ENCODE results near the gene SYCP2L. TPM values are rescaled to one million over a fixed set of nuclear protein-coding genes. Genes with fewer than 3 reads are reported as not detected.

Gene SYCP2L
- total and polyA plus RNA-seq, 2 of the 4 experiments (the other 2 are of a cell fraction), result 0.05 TPM; not detected in 1

DNA sequence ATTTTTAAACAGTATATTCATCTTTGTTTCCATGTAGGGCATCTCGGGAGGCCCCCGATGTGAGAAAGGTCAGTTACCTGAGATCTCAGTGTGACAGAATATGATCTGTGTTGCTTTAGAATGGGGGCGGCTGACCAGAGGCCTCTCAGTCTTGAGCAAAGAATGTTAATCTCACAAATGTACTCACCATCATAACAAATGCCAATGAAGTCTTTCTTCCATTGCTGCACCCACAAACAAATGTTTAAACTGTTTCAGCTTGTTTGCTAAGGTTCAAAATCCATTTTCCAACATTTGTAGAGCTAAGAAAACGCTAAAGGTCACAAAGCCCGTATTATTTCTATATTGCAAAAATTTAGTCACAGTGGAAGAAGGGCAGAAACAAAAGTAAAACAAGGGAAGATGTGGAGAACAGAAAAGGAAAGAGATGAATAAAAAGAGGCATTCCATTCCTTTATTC is 125.5 kb downstream of the SYCP2L start:
- no peak overlapping the region for H3K56ac ChIP-seq (ENCODE audit: extremely low read depth, insufficient read depth, low read length)
- ATAC-seq (ENCODE audit: low read depth), result no peak
- H3K27ac ChIP-seq (ENCODE audit: insufficient read depth, low read length), result no peak overlapping the region
- H2BK5ac ChIP-seq (ENCODE audit: low read depth, low read length, poor library complexity, severe bottlenecking), result no peak overlapping the region
- H3K18ac ChIP-seq (ENCODE audit: low read depth, low read length), result no peak overlapping the region
- H4K8ac ChIP-seq (ENCODE audit: low read depth in 2 of 2, low read length in 2 of 2), result no peak overlapping the region
- no peak overlapping the region for H2BK20ac ChIP-seq (ENCODE audit: low read depth, low read length)
- TF ChIP-seq, protein P1, sequence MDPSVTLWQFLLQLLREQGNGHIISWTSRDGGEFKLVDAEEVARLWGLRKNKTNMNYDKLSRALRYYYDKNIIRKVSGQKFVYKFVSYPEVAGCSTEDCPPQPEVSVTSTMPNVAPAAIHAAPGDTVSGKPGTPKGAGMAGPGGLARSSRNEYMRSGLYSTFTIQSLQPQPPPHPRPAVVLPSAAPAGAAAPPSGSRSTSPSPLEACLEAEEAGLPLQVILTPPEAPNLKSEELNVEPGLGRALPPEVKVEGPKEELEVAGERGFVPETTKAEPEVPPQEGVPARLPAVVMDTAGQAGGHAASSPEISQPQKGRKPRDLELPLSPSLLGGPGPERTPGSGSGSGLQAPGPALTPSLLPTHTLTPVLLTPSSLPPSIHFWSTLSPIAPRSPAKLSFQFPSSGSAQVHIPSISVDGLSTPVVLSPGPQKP (IDR thresholded peaks at IDR 0.05; ENCODE audit: borderline replicate concordance, low read depth, low read length), result no peak
- no peak overlapping the region for H3K23ac ChIP-seq (ENCODE audit: low read depth, low read length)
- in situ Hi-C loops (cut with MboI; ENCODE audit: low sequenced_read_pairs) (no loop called here), dilution Hi-C loops (cut with HindIII; ENCODE audit: low sequenced_read_pairs, unreplicated experiment) (no loop called here), intact Hi-C loops (cut with micrococcal nuclease) (no loop called here)
- H2BK15ac ChIP-seq (ENCODE audit: low read depth, low read length), result no peak overlapping the region
- no peak overlapping the region for H2AK5ac ChIP-seq (ENCODE audit: low read depth, low read length)
- H3K9me1 ChIP-seq (ENCODE audit: insufficient read depth, low read length), result peaks cover 13% of the 10 kb centered on the region
- no CpG with 5 or more reads among the region's 5 CpGs for WGBS, 2 experiments (ENCODE audit: extremely low coverage in 2 of 2, insufficient read length in 1 of 2)
- POLR2A ChIA-PET (ENCODE audit: unreplicated experiment), result no interaction called here
- no peak overlapping the region for H3K4me3 ChIP-seq (ENCODE audit: insufficient read depth, low read depth, low read length)
- H2BK120ac ChIP-seq (ENCODE audit: low read depth, low read length), result no peak overlapping the region
- H2AFZ ChIP-seq (replicated peaks; ENCODE audit: low read length, poor library complexity), result no peak overlapping the region
- H3K27me3 ChIP-seq (ENCODE audit: control insufficient read depth, insufficient read depth, low read length), result no peaks in the 10 kb centered on the region
- no peak overlapping the region for H4K91ac ChIP-seq (ENCODE audit: insufficient read depth, low read depth, low read length)
- no peak overlapping the region for H3K9ac ChIP-seq (ENCODE audit: low read depth, low read length)
- no peak overlapping the region for H3K4ac ChIP-seq (ENCODE audit: low read depth, low read length)
- H3K79me1 ChIP-seq (ENCODE audit: low read depth in 1 of 2, low read length in 2 of 2), result peaks cover 0 to 4% of the 10 kb centered on the region in 2 experiments; a peak in 1 of 4 replicates
- CTCF ChIA-PET, result interaction anchor here (0.6 to 1.4 kb wide), 2 partner anchors 58 to 169 kb away, joined by 4 read pairs; no protein-coding TSS in a partner anchor
- DNase-seq, result no peak
- peaks cover 18% of the 10 kb centered on the region for H3K4me1 ChIP-seq (ENCODE audit: control insufficient read depth, insufficient read depth, low read length)
- no peak overlapping the region for H3K14ac ChIP-seq (replicated peaks; ENCODE audit: low read depth, low read length)
- H4K5ac ChIP-seq (ENCODE audit: low read depth, low read length), result no peak overlapping the region
- H4K20me1 ChIP-seq (ENCODE audit: insufficient read depth, low read length), result no peaks in the 10 kb centered on the region
- no peaks in the 10 kb centered on the region for H3K9me3 ChIP-seq (ENCODE audit: control insufficient read depth, insufficient read depth, low read length)
- H2AK9ac ChIP-seq (replicated peaks; ENCODE audit: low read depth, low read length, poor library complexity), result no peak overlapping the region
- H3K36me3 ChIP-seq (ENCODE audit: control insufficient read depth, insufficient read depth, low read length), result no peaks in the 10 kb centered on the region
- no TSS peak for BruUV-seq (replicated peaks)
- H3K4me2 ChIP-seq (ENCODE audit: low read depth, low read length), result no peak overlapping the region

Measured in IMR-90 (cell line).